Gastroesophageal sphincter (tissue), 3 donors: ENCODE results near the gene AKR7A2.

ENCODE experiments used
- CTCF ChIP-seq, 4 experiments: fragments of 200-600 bp in 2 of 4; fragments of 450-650 bp in 2 of 4; sonication (generic) in 1 of 4; IDR thresholded peaks; one replicate each; pipeline ENCODE4 v1.5.1; 2017 to 2019; ENCODE audit warnings: antibody characterized with exemption in 4 of 4, mild to moderate bottlenecking in 2 of 4, moderate library complexity in 2 of 4
- POLR2A ChIP-seq, 2 donors: fragments of 450-650 bp; IDR thresholded peaks; one replicate each; pipeline ENCODE4 v1.6.1; 2017; ENCODE audit warnings: antibody characterized with exemption in 2 of 2, mild to moderate bottlenecking in 2 of 2, moderate library complexity in 1 of 2

GRCh38 chr1:19333587-19334354, 21.8 kb upstream of the AKR7A2 start:
- no peak for TF ChIP-seq POLR2A (IDR thresholded peaks at IDR 0.05)
- TF ChIP-seq CTCF (IDR thresholded peaks at IDR 0.05): no peak
